B cell (primary cell): ENCODE results near the gene CLCNKB. TPM values are rescaled to one million over a fixed set of nuclear protein-coding genes. Genes with fewer than 3 reads are reported as not detected.

Source experiments
- ATAC-seq: fragments of 200-7000 bp; cut with Tn5 transposase; one replicate; pipeline ENCODE4 v1.10.0; 2021; ENCODE audit warnings: low read depth, mild to moderate bottlenecking, moderate number of reproducible peaks, moderate library complexity
- CTCF ChIA-PET: fragments of 350-600 bp; sonication (Branson Sonifier 250); formaldehyde crosslinking; loops from one replicate; lab custom pipeline; 2021; ENCODE audit warnings: antibody characterized with exemption, inconsistent platforms; lab: Charles Lee
- POLR2A ChIA-PET: fragments of 350-600 bp; sonication (Branson Sonifier 250); formaldehyde crosslinking; loops from one replicate; lab custom pipeline; 2021; ENCODE audit warnings: antibody characterized with exemption; lab: Charles Lee
- DNase-seq: peaks from one replicate; pipeline ENCODE4 v3.0.0; 2013
- H2AFZ ChIP-seq: 2 replicates; pipeline ENCODE4 v1.6.1; 2012; ENCODE audit warnings: mild to moderate bottlenecking, low read depth, low read length; ENCODE audit not compliant: insufficient read depth, poor library complexity, severe bottlenecking
- H3K27ac ChIP-seq, 2 donors: 1 replicate in 1 of 2; 2 replicates in 1 of 2; pipeline ENCODE4 v1.5.1; 2012 to 2013; ENCODE audit warnings: low read length in 2 of 2, mild to moderate bottlenecking in 2 of 2, moderate library complexity in 1 of 2
- H3K27me3 ChIP-seq, 4 experiments: fragments of 200-600 bp in 1 of 4; sonication (generic) in 1 of 4; replicated peaks in 1 of 4; 1 replicate in 2 of 4; 2 replicates in 2 of 4; pipeline versions ENCODE4 v1.6.1 to v1.7.0; 2013 to 2016; ENCODE audit warnings: low read length in 3 of 4, mild to moderate bottlenecking in 2 of 4, mixed read lengths in 1 of 4, moderate library complexity in 1 of 4; ENCODE audit not compliant: insufficient read depth in 4 of 4, control insufficient read depth in 3 of 4; ENCODE audit errors: control extremely low read depth in 1 of 4
- H3K36me3 ChIP-seq, 2 experiments: replicated peaks in 1 of 2; 1 replicate in 1 of 2; 2 replicates in 1 of 2; pipeline versions ENCODE4 v1.6.1 to v1.7.1; 2013; ENCODE audit warnings: low read length in 1 of 2; ENCODE audit not compliant: insufficient read depth in 2 of 2, control insufficient read depth in 1 of 2; ENCODE audit errors: control extremely low read depth in 1 of 2, extremely low read depth in 1 of 2
- H3K4me1 ChIP-seq, 2 donors: fragments of 200-600 bp in 1 of 2; sonication (generic) in 1 of 2; 1 replicate in 1 of 2; 2 replicates in 1 of 2; pipeline versions ENCODE4 v1.5.1 to v1.6.1; 2013 to 2017; ENCODE audit warnings: low read length in 2 of 2; ENCODE audit not compliant: control insufficient read depth in 2 of 2, insufficient read depth in 2 of 2
- H3K4me2 ChIP-seq: replicated peaks from 2 replicates; pipeline ENCODE3; 2012; ENCODE audit warnings: mild to moderate bottlenecking, low read depth, low read length; ENCODE audit not compliant: poor library complexity, severe bottlenecking
- H3K4me3 ChIP-seq, 5 experiments: fragments of 200-600 bp in 1 of 5; sonication (generic) in 1 of 5; 1 replicate in 3 of 5; 2 replicates in 2 of 5; pipeline versions ENCODE4 v1.5.1 to v1.7.0; 2011 to 2016; ENCODE audit warnings: low read length in 4 of 5, mild to moderate bottlenecking in 4 of 5, low read depth in 2 of 5, control low read depth in 1 of 5, moderate library complexity in 1 of 5; ENCODE audit not compliant: insufficient read depth in 1 of 5; ENCODE audit errors: control extremely low read depth in 1 of 5, extremely low read depth in 1 of 5
- H3K79me2 ChIP-seq: fragments of 200-600 bp; sonication (generic); one replicate; pipeline ENCODE4 v1.6.0; 2016; ENCODE audit warnings: low read length; ENCODE audit not compliant: control insufficient read depth, insufficient read depth
- H3K9ac ChIP-seq: fragments of 200-600 bp; sonication (generic); 2 replicates; pipeline ENCODE4 v1.6.1; 2017; ENCODE audit warnings: mild to moderate bottlenecking, low read length, moderate library complexity
- H3K9me3 ChIP-seq, 3 donors: one replicate each; pipeline versions ENCODE4 v1.6.1 to v1.7.1; 2013; ENCODE audit warnings: low read length in 2 of 3; ENCODE audit not compliant: control insufficient read depth in 2 of 3, insufficient read depth in 1 of 3; ENCODE audit errors: control extremely low read depth in 1 of 3
- H4K20me1 ChIP-seq: 2 replicates; pipeline ENCODE4 v1.6.0; 2012; ENCODE audit warnings: mild to moderate bottlenecking, low read length; ENCODE audit not compliant: insufficient read depth, control insufficient read depth, poor library complexity, severe bottlenecking
- H3K27ac Mint-ChIP-seq: one replicate; pipeline ENCODE4 v1.8.0; 2021; ENCODE audit warnings: mixed read lengths
- H3K27me3 Mint-ChIP-seq: one replicate; pipeline ENCODE4 v1.8.0; 2021; ENCODE audit warnings: mixed read lengths
- H3K4me1 Mint-ChIP-seq: one replicate; pipeline ENCODE4 v1.8.0; 2021; ENCODE audit warnings: mixed read lengths
- H3K4me3 Mint-ChIP-seq: one replicate; pipeline ENCODE4 v1.8.0; 2021; ENCODE audit warnings: mixed read lengths
- H3K9me3 Mint-ChIP-seq: one replicate; pipeline ENCODE4 v1.8.0; 2022; ENCODE audit warnings: mixed read lengths; ENCODE audit not compliant: insufficient read depth
- CTCF ChIP-seq: fragments of 200-600 bp; IDR thresholded peaks from one replicate; pipeline ENCODE4 v1.8.0; 2022; ENCODE audit warnings: antibody characterized with exemption, mild to moderate bottlenecking
- EZH2 ChIP-seq: IDR thresholded peaks from 2 replicates; pipeline ENCODE4 v1.6.1; 2012; ENCODE audit warnings: borderline replicate concordance, low read depth, mild to moderate bottlenecking, moderate library complexity, low read length; ENCODE audit not compliant: insufficient read depth, poor library complexity, severe bottlenecking
- WGBS: methylation state at CpG from one replicate; pipeline ENCODE4 v1.1.5; 2013; ENCODE audit warnings: missing lambda C conversion rate; ENCODE audit not compliant: insufficient coverage; 5-methylcytosine and 5-hydroxymethylcytosine counted together
- intact Hi-C: fragments of 100-400 bp; cut with micrococcal nuclease; formaldehyde crosslinking; loops from one replicate; pipeline ENCODE4 v1.10.0; 2022
- polyA plus RNA-seq: library from polyadenylated mRNA; depleted of rRNA; stranded (reverse); fragments of >200 nt; gene quantifications from 2 replicates; pipeline ENCODE4 v1.2.3, GENCODE V29; 2012
- total RNA-seq, 2 donors: library from RNA; stranded (reverse); fragments of 120-200 nt in 1 of 2; gene quantifications; 1 replicate in 1 of 2; 2 replicates in 1 of 2; pipeline versions ENCODE4 v1.2.3 to v1.2.4, GENCODE V29; 2013 to 2022

The CLCNKB gene
- total and polyA plus RNA-seq, 2 donors (not counting 1 experiment from before 2014, with no cell fraction given): not detected

- Histone ChIP-seq H3K79me2 (no peaks in the 10 kb centered on the region), H3K4me1 (peaks cover 7 to 8% of the 10 kb centered on the region in 2 donors), H3K36me3 (no peaks in the 10 kb centered on the region), H4K20me1 (no peaks in the 10 kb centered on the region), H2AFZ (no peak overlapping the region), H3K4me3 (no peak overlapping the region), H3K4me2 (peak overlapping the region; percentile 79), H3K27ac (no peak overlapping the region), H3K9me3 (no peaks in the 10 kb centered on the region), H3K9ac (peak overlapping the region; percentile 52), H3K27me3 (peaks cover 0 to 12% (median 0%) of the 10 kb centered on the region in 4 experiments)
- peaks cover 10% of the 10 kb centered on the region for H3K27me3 Mint-ChIP-seq
- ATAC-seq: no peak
- no peaks in the 10 kb centered on the region for H3K9me3 Mint-ChIP-seq
- CTCF ChIA-PET: no interaction called here
- DNase-seq: no peak
- peaks cover 7% of the 10 kb centered on the region for H3K4me1 Mint-ChIP-seq
- POLR2A ChIA-PET: interaction anchor here (1.0 kb wide), 1 partner anchor 204 kb away, joined by 5 read pairs; no protein-coding TSS in a partner anchor
- no peak overlapping the region for H3K27ac Mint-ChIP-seq
- TF ChIP-seq CTCF (no peak), EZH2 (no peak)
- WGBS: 92% methylated on average over 7 of the region's 19 CpGs
- intact Hi-C loops: no loop called here
- H3K4me3 Mint-ChIP-seq: peak overlapping the region; percentile 33
These were observed 4.4 kb downstream of the CLCNKB start for GRCh38 chr1:16047791-16048475.

GRCh38 chr1:16048573-16049189, 5.1 kb downstream of the CLCNKB start:
- peaks cover 7 to 8% of the 10 kb centered on the region in 2 donors for H3K4me1 ChIP-seq
- H3K9ac ChIP-seq: peak overlapping the region; percentile 52
- H3K4me1 Mint-ChIP-seq: peaks cover 7% of the 10 kb centered on the region
- H3K27me3 Mint-ChIP-seq: peaks cover 10% of the 10 kb centered on the region
- POLR2A ChIA-PET: no interaction called here
- 4% methylated on average over 12 of the region's 25 CpGs for WGBS
- peak overlapping the region; percentile 79 for H3K4me2 ChIP-seq
- intact Hi-C loops: no loop called here
- no peaks in the 10 kb centered on the region for H3K36me3 ChIP-seq
- ATAC-seq (peak; percentile 84), DNase-seq (peak; percentile 62)
- H3K27me3 ChIP-seq: peaks cover 0 to 12% (median 0%) of the 10 kb centered on the region in 4 experiments
- peak overlapping the region; percentile 72 for H2AFZ ChIP-seq
- TF ChIP-seq CTCF (no peak), EZH2 (no peak)
- CTCF ChIA-PET: no interaction called here
- H3K9me3 Mint-ChIP-seq: no peaks in the 10 kb centered on the region
- peak overlapping the region in 4 of 5 experiments; percentile 13 to 56 (median 40) for H3K4me3 ChIP-seq
- no peaks in the 10 kb centered on the region for H4K20me1 ChIP-seq
- H3K27ac Mint-ChIP-seq: no peak overlapping the region
- peak overlapping the region; percentile 57 for H3K4me3 Mint-ChIP-seq
- no peaks in the 10 kb centered on the region for H3K79me2 ChIP-seq
- no peaks in the 10 kb centered on the region for H3K9me3 ChIP-seq
- H3K27ac ChIP-seq: no peak overlapping the region
